Measurements from ENCODE around the gene STRADA.

GRCh38 chr17:63706336-63707082 is 35.1 kb downstream of the STRADA start:
- TF ChIP-seq CTCF (IDR thresholded peaks at IDR 0.05) (no peak), POLR2A (IDR thresholded peaks at IDR 0.05) (no peak)
